NOMO-1 treated with dmso at 0.1 percent for 144 hours (cell line): ENCODE measurements around the gene PGP.
A peak's percentile ranks its signal among the peaks of the same experiment; 100 is the strongest.
"Not testable (repeated sequence)": the region's sequence is repeated elsewhere in the genome, so short reads cannot be mapped to it uniquely, and the experiment has no call there.

Experiments
- DNase-seq: peaks from one replicate; lab custom pipeline; 2025; ENCODE audit not compliant: unreplicated experiment; lab: John Stamatoyannopoulos, UW

PGP gene, protein sequence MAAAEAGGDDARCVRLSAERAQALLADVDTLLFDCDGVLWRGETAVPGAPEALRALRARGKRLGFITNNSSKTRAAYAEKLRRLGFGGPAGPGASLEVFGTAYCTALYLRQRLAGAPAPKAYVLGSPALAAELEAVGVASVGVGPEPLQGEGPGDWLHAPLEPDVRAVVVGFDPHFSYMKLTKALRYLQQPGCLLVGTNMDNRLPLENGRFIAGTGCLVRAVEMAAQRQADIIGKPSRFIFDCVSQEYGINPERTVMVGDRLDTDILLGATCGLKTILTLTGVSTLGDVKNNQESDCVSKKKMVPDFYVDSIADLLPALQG

DNA sequence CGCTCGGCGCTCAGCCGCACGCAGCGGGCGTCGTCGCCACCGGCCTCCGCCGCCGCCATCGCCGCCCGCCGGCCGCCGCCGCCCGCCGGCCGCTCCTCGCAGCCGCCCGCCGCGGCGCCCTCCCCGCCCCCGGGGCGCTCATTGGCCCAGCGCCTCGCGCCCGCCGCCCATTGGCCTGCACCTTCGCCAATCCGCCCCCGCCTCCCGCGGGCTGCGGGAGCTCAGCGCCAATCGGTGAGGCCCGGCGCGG is at the start of gene PGP:
TSS of gene PGP (minus strand) at position 122 of the 250 bp plus-strand sequence. CDS start at position 59, 63 bp downstream.
- no peak for DNase-seq

DNA sequence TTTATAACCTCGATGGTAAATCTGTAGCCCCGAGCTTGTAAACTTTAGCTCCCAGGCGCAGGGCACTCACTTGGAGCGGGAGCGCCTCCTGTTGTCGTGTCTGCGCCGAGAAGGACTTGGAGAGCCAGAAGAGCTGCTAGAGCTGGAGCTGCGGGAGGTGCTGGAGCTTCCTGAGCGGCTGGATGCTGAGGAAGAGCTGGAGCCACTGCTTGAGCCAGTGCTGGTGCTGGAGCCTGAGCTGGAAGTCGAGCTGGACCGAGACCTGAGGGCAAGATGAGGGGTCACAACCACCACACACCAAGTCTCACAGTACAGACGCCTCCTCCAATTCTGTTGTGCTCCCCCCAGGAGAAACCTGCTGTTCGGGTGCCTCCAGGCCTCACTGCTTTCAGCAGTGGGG is 48.4 kb upstream of the PGP start:
- not testable (repeated sequence) for DNase-seq

DNA sequence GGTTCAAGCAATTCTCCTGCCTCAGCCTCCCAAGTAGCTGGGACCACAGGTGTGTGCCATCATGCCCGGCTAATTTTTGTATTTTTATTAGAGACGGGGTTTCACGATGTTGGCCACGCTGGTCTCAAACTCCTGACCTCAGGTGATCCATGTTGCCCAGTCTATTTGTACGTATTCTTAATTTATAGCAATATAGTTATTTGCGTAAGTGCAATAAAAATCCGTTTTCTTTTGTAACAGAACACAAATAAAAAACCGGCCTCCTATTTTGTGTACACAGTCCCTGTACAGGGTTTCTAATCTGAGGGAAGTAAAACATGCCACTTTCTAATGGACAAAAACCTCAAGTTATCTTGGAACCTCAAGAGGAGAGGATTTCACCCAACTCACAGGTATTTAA is 45.6 kb upstream of the PGP start:
- no peak for DNase-seq

DNA sequence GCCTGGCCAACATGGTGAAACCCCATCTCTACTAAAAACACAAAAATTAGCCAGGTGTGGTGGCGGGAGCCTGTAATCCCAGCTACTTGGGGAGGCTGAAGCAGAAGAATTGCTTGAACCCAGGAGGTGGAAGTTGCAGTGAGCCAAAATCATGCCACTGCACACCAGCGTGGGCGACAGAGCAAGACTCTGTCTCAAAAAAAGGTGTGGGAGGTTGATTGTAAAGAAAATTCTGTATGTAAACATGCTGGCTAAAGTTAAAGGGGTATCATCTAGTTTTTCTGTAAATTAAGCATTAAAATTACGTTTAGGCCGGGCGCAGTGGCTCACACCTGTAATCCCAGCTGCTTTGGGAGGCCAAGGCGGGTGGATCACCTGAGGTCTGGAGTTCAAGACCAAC is 43.9 kb upstream of the PGP start:
- DNase-seq: not testable (repeated sequence)

DNA sequence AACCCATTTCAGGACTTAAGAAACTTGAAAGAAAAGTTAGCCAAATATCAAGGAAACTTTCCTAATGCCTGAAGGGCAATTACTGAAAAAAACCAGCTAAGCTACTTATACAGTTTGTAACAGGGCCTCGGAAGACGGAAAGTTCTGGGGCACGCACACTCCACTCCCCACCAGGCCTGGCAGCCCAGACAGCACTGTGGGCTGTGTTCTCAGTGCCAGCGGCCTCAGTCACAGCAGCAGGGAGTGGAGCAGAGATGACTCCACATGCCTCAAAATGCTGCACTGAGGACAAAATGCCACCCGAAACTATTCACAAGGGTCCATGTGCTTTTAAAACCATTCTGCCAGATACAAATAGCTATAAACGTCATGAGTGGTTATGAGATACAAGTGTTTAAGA is 43.1 kb upstream of the PGP start:
- no peak for DNase-seq

DNA sequence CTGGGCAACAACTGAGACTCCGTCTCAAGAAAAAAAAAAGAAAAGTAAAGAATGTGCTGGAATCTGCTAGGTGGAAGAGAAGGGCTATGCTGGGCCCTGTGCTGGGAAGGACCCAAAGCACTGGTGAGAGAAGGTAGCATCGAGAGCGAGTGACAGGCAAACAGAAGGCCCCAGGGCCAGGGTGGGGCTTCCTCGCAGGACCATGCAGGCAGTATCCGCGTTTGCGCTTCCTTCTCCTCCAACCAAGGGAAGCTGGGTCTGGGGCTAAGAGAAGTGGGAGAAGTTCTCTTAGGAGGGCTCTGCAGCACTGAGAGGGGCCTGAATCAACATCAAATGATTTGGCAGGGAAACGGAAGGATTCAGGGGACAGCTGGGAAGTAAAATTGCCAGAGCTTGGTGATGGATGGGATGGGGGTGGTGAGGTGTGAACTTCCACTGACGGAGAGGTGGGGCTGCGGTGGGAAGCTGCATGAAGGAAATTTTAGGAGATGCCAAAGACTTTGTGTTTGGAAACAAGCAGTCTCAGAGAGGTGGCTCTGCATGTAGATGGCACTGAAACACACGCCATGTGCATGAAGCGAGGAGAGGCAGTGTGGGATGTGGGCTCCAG is 42.0 kb upstream of the PGP start:
- DNase-seq: no peak

DNA sequence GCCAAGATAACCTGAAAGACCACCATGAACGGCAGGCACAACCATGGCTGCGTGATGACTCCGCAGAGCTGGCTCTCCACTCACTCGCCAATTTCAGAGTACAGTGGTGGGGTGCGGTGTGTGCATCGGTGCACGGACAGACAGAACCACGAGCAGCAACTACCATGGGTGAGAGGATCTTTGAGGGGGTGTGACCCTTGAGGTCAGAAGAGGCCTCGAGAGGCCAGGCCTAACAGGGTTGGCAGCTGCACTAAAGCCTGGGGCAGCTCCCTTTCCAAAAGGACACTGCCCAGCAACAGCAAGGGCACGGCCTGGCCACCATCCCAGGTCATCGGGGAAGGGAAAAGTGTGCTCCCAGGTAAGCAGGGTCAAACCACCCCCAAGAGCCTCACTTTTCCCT is 38.7 kb upstream of the PGP start:
- no peak for DNase-seq

DNA sequence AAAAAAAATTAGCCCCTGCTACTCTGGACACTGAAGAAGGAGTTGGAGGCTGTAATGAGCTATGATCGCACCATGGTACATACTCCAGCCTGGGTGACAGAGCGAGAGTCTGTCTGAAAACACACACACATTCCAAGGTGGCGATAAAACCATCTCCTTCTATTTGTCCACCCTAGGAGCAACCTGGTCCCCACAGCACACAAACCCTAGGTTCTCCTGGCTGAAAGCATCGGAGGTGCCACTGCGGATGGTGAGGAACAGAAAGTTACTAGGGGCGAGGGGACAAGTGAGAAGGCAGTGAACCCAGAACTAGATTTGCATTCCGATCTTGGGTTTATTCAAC is 38.1 kb upstream of the PGP start:
- no peak for DNase-seq

DNA sequence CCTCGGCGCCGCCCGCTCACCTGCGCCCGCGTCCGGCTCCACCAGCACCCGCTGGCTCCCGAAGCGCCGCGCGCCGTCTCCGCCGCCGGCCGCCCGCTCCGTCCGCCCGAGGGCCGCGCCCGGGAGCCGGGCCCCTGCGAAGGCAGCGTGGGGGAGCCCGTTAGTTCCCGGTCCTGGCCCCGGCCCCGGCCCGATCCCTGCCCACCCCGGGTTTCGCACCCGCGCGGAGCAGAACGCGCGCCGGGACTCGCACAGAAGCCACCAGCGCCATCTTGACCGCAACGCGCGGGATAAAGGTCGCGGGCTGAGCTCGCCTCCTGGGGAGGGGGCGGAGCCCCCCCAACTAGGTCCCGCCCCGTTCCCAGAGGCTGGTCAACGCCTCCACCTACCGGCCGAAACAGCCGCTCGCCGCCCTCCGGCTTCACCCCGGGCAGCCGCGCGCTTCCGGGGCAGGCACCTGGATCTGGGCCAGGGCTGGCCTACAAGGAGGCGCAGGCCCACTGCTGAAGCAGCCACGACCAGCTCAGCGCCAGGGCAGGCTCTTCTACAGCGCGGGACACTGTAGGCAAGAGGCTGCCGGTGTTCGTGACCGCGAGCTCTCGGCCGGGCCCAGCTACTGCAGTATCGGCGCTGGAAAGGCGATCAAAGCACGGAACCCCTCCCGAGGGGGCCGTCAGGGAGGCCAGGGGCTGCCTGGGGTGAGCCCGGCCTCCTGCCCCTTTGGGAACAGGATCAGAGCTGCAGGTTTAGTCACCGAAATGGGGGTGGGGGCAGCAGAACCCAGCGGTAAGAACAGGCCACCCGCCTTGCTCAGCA is 36.9 kb upstream of the PGP start, which contains the start of gene ECI1:
TSS of gene ECI1 (minus strand) at position 292 of the 816 bp plus-strand sequence. CDS start at position 271, 21 bp downstream.
- peak; percentile 84 for DNase-seq

DNA sequence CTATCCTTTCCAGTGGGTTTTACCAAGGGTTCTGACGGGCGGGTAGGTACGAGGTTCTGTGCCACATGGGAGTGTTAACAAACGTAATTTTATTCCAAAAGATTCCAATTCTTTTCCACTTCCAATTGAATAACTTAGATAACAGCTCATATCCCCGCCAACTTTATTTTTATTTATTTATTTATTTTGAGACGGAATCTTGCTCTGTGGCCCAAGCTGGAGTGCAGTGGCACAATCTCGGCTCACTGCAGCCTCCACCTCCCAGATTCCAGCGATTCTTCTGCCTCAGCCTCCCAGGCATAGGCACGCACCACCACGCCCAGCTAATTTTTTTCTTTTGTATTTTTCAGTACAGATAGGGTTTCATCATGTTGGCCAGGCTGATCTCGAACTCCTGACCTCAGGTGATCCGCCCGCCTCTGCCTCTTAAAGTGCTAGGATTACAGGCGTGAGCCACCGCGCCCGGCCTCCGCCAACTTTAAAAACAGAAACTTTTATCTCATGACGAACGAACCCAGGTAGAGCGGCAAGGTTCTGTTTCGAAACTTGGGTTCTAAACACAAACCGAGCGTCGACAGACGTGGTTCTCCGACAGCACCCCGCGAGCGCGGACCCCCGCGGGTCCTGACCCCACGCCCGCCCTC is 36.1 kb upstream of the PGP start:
- no peak for DNase-seq

DNA sequence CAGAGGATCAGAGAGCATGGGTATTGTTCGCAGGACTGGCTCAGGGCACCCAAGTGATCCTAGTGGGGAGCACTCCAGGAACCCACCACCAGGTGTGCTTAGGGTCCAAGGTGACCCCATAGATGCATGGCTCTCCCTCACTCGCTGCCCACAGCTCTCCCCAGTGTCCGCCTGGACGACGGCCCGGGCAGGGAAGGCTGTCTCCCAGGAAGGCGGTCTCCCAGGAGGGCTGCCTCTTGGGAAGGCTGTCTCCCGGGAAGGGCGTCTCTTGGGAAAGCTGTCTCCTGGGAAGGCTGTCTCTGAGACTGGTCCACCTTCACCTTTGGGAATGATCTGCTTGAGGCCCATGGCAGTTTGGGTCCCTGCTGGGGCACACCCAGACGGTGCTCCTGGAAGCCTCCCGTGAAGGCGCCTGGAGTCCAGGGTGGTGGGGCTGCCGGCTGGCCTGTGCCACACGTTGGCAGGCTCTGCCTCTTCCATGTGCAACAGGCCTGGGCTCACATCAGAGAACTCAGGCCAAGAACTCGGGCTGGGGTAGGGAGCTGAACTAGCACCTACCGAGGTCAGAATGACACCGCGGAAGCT is 31.8 kb upstream of the PGP start:
- DNase-seq: no peak

DNA sequence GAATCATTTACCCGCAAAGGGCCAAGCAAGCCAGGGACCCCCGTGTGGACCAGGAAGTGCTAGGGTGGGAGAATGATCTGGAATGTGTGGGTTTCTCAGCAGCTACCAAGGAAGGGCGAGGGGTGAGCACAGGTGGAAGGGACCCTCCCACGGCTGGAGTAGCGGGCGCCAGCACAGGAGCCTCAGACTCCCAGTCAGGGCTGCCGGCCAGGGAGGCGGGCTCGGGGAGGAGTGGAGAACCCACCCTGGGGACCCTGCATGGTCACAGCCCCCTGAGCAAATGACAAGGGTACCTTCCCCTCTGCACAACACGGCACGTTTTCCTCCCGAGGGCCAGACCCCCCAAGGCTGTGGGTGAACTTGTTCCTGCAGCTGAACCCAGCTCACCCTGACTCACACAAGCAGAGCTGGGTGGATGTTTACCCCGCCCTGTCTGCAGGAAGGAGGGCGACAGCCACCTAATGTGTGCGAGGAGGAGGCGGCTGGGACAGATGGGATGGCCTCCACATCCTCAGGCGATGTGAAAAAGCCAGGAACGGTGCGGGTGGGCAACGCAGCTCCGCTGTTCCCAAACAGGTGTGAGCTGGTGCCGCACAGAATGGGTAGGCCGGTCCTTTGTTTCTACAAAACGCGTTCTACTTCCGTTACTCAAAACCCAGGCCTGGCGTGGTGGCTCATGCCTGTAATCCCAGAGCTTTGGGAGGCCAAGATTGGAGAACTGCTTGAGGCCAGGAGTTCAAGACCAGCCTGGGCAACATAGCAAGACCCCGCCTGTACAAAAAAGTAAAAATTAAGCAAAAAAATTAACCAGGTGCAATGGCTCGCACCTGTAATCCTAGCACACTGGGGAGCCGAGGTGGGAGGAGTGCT is 30.5 kb upstream of the PGP start:
- no peak for DNase-seq

DNA sequence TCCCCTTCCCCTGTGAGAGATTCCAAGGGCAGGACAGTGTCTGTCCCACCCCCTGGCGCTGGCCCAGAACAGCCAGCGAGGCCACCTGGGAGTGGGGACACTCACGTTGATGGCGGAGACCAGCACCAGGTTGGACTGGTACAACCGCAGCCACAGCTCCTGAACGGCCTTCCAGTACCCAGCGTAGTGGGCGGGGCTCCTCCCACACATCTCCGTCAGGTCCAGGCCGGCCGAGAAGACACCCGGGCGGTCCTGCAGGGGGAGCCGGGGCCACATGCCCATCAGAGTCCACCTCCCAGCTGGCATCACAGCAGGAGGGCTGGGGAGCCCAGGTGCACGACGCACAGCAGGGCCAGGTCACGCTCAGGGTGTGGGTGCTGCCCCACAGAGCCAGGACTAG is 29.7 kb upstream of the PGP start:
- no peak for DNase-seq

DNA sequence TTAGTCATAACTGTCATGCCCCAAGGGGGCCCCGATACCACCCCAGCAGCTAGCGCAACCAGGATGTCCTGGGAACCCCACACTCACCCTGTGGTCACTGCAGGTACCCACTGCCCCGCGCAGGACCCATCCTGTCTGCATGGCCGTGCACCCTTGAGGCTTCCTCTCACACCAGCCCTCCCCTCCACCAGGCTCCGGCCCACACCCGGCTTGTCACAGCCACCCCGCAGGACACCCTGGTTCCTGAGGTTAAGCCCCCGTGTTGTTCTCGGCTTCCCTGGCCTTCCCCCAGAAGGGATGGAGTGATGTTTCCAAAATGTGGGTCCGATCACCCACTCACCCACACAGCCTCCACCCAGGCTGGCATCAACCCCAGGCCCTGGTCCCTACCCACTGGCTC is 29.1 kb upstream of the PGP start:
- no peak for DNase-seq

DNA sequence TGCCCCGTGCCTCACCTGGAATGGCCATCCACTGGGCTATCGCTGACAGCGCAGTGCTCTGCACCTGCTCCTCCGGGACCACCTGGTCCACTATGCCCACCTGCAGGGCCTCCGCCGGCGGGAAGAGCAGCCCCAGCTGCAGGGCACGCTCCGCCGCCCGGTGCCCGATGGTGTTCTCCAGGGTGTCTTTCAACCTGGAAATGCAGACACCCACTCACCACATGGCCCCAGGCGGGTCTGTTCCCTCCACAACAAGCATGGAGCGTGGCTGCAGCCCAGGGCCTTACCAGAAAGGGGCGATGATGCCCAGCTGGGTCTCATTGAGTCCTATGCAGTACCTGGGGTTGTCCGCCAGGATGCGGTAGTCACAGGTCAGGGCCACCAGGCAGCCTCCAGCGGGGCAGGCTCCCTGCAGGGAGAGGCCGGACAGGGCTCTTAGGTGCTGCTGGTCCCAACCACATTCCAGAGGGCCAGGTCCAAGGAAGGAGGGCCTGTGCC is 28.4 kb upstream of the PGP start:
- no peak for DNase-seq

DNA sequence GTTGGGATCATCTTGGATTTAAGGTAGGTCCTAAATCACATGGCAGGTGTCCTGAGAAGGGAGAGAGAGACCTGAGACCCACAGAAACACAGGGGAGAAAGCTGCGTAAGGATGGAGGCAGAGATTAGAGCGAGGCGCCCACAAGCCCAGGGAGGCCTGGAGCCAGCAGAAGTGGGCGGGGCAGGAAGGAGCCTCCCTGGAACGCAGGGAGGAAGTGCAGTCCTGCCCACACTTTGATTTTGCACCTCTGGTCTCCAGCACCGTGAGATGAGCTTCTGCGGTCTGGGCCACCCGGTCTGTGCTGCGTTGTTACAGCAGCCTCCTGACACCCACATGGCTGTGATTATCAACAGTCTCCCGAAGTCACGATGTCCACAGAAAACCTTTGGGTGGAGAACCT is 28.0 kb upstream of the PGP start:
- no peak for DNase-seq

DNA sequence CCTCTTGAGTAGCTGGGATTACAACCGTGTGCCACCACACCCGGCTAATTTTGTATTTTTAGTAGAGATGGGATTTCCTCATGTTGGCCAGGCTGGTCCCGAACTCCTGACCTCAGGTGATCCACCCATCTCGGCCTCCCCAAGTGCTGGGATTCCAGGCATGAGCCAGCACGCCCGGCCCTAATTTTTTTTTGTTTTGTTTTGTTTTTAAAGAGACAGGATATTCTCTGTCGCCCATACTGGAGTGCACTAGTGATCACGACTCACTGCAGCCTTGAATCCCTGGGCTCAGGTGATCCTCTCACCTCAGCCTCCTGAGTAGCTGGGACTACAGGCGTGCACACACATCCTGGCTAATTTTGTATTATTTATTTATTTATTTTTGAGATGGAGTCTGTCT is 25.7 kb upstream of the PGP start:
- not testable (repeated sequence) for DNase-seq

DNA sequence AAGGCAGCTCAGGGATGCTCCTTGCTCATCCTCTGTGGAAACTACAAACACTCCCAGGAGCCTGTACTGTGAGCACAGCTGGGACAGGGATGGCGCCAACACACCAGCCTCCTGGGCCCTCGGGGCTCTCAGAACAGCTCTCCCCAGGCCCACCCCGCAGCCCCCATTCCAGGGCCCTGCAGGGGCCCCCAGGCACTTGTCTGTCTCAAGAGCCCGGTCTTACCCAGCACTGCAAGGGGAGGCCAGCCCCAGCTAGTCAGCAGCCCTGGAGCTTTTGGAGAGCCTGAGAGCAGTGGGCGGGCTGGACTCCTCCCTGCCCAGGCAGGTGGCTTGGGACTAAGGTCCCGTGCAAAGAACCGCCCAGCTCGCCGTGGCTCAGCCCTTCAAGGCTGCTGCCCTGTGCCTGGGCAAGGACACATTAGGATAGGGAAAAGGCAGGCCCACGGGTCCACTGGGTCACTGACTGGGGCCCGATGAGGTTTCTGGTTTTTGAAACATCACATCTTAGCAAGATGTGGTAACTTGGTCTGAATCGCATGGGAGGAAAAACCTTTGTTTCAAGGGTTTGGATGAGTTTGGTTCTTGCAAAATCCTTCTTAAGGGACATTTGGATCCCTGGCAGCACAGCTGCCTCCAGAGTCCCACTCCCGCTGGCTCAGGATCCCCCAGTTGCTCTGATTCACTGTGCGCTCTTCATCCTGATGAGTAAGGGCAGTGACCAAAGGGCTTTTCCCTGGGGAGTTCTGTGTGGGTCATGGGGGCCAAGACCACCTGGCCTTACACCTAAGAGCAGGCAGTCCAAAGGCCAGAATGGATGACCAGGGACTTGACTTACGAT is 24.4 kb upstream of the PGP start:
- DNase-seq: no peak

DNA sequence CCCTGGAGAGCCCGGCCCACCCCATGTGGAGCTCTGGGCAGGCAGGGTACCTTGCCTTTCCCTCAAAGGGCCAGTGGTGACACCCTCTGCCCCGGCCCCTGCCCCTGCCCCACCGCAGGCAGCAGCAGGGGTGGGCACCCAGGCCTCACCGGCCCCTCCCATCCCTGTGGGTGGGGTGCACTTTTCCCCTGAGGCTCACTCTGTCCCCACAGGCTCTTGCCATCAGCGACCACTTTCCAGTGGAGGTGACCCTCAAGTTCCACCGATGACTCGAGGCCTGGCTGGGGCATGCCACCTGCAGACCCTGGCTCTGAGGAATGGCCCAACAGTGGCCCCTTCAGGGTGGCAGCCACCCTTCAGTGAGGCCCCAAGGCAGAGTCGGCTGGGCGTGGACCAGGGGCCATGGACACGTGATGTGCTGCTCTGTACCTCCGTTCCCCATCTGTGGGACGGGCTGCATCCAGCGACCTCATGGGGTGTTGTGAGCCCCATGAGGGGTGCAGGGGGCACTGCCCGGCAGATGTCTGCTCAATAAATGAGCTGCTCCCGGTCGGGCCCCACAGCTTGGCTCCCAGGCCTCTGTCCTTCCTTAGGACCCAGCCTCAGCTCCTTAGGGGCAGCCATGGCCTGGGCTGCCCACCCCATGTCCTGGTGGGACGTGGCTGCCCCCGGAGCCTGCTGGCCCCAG is 23.7 kb upstream of the PGP start:
- no peak for DNase-seq
